ENCODE measurements around the gene CNTNAP2. TPM values are rescaled to one million over a fixed set of nuclear protein-coding genes. Genes with fewer than 3 reads are reported as not detected.

The CNTNAP2 gene
- total and polyA plus RNA-seq, 2 of the 4 experiments (the other 2 are of a cell fraction): not detected

- H2AK5ac ChIP-seq (ENCODE audit: low read depth, low read length): no peak overlapping the region
- H2BK15ac ChIP-seq (ENCODE audit: low read depth, low read length): no peak overlapping the region
- no peak overlapping the region for H3K56ac ChIP-seq (ENCODE audit: extremely low read depth, insufficient read depth, low read length)
- no peak overlapping the region for H2BK5ac ChIP-seq (ENCODE audit: low read depth, low read length, poor library complexity, severe bottlenecking)
- H2BK120ac ChIP-seq (ENCODE audit: low read depth, low read length): no peak overlapping the region
- H3K23ac ChIP-seq (ENCODE audit: low read depth, low read length): no peak overlapping the region
- no peak overlapping the region for H4K8ac ChIP-seq (ENCODE audit: low read depth in 2 of 2, low read length in 2 of 2)
- H2AK9ac ChIP-seq (replicated peaks; ENCODE audit: low read depth, low read length, poor library complexity): no peak overlapping the region
- no peak overlapping the region for H2BK20ac ChIP-seq (ENCODE audit: low read depth, low read length)
- H4K20me1 ChIP-seq (ENCODE audit: insufficient read depth, low read length): no peaks in the 10 kb centered on the region
- H3K36me3 ChIP-seq (ENCODE audit: control insufficient read depth, insufficient read depth, low read length): no peaks in the 10 kb centered on the region
- H4K91ac ChIP-seq (ENCODE audit: insufficient read depth, low read depth, low read length): no peak overlapping the region
- in situ Hi-C loops (cut with MboI; ENCODE audit: low sequenced_read_pairs): no loop called here
- H3K27ac ChIP-seq (ENCODE audit: insufficient read depth, low read length): no peak overlapping the region
- peaks cover 22% of the 10 kb centered on the region for H3K9me3 ChIP-seq (ENCODE audit: control insufficient read depth, insufficient read depth, low read length)
- H3K18ac ChIP-seq (ENCODE audit: low read depth, low read length): no peak overlapping the region
- no peak for DNase-seq
- no peak overlapping the region for H3K9ac ChIP-seq (ENCODE audit: low read depth, low read length)
- H3K4me3 ChIP-seq (ENCODE audit: insufficient read depth, low read depth, low read length): no peak overlapping the region
- H3K4me2 ChIP-seq (ENCODE audit: low read depth, low read length): no peak overlapping the region
- no peak for TF ChIP-seq MAZ (IDR thresholded peaks at IDR 0.05; ENCODE audit: borderline replicate concordance, low read depth, low read length)
- ATAC-seq (ENCODE audit: low read depth): no peak
- intact Hi-C loops (cut with micrococcal nuclease): no loop called here
- H3K79me1 ChIP-seq (ENCODE audit: low read depth in 1 of 2, low read length in 2 of 2): no peaks in the 10 kb centered on the region
- no peak overlapping the region for H3K14ac ChIP-seq (replicated peaks; ENCODE audit: low read depth, low read length)
- no peak overlapping the region for H4K5ac ChIP-seq (ENCODE audit: low read depth, low read length)
- H2AFZ ChIP-seq (replicated peaks; ENCODE audit: low read length, poor library complexity): no peak overlapping the region
- CTCF ChIA-PET: no interaction called here
- H3K27me3 ChIP-seq (ENCODE audit: control insufficient read depth, insufficient read depth, low read length): no peaks in the 10 kb centered on the region
- no peaks in the 10 kb centered on the region for H3K9me1 ChIP-seq (ENCODE audit: insufficient read depth, low read length)
- H3K4me1 ChIP-seq (ENCODE audit: control insufficient read depth, insufficient read depth, low read length): no peaks in the 10 kb centered on the region
- H3K4ac ChIP-seq (ENCODE audit: low read depth, low read length): no peak overlapping the region
- no TSS peak for BruUV-seq (replicated peaks)
- dilution Hi-C loops (cut with HindIII; ENCODE audit: low sequenced_read_pairs, unreplicated experiment): no loop called here
- whole genome bisulfite sequencing, 2 experiments (ENCODE audit: extremely low coverage in 2 of 2, insufficient read length in 1 of 2): no CpG with 5 or more reads among the region's 2 CpGs
- POLR2A ChIA-PET (ENCODE audit: unreplicated experiment): no interaction called here
These were observed 2187.4 kb downstream of the CNTNAP2 start for GRCh38 chr7:148304083-148304335.
